Coronary artery (tissue), 2 donors: ENCODE measurements around the gene MRPS6.
A peak's percentile ranks its signal among the peaks of the same experiment; 100 is the strongest.

Experiments used
- DNase-seq: peaks from one replicate; pipeline ENCODE4 v3.0.0-alpha.2; 2017; ENCODE audit warnings: low spot score
- H3K27ac ChIP-seq, 2 donors: fragments of 200-600 bp; sonication (generic); one replicate each; pipeline ENCODE4 v1.5.1; 2016 to 2019
- H3K4me3 ChIP-seq: fragments of 200-600 bp; sonication (generic); 2 replicates; pipeline ENCODE4 v1.5.1; 2016; ENCODE audit warnings: mild to moderate bottlenecking, moderate library complexity
- TF ChIP-seq, protein P1 (sequence below): fragments of 200-600 bp; sonication (generic); IDR thresholded peaks from one replicate; pipeline ENCODE4 v1.5.1; 2019; ENCODE audit warnings: antibody characterized with exemption

Gene MRPS6

DNA sequence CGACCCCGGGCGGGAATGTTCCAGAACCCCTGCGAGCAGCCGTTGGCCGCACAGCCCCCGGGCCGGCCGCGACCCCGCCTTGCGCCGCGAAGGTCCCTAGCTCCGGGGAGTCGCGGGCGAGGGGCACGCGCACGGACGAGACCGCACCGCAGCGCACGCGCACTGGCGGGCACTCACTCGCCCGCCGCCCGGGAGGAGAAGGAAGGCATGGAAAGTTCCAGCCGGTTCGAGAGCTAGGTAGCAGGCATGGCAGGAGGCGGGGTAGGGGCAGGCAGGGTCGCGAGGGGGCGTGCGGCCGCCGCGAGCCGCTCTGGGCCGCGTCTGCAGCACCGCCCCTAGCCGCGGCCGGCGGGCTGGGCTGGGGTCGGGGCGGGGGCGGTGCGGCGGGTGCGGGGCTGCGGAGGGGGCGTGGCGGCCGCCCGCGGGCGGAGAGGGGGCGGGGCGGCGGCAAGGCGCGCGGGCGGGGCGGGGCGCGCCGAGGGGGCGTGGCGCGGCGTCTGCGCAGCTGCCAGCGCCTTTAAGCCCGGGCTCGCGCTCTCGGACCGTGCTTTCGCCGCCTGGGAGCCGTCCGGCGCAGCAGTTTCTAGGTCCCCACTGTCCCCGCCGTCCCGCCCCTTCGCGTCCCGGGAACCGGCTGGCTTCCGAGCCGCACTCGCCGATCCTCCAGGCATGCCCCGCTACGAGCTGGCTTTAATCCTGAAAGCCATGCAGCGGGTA, at the start of gene MRPS6, which contains the start of gene SLC5A3:
Gene MRPS6, plus strand, starts transcription at position 547 of the 717 bp plus-strand sequence. Its CDS starts 123 bp downstream, at position 670.
Gene SLC5A3, plus strand, starts transcription at position 547 of the 717 bp plus-strand sequence. CDS start 21,621 bp downstream, outside the sequence.
- H3K27ac ChIP-seq = peak within 1 kb of the TSS; percentile 84 to 92
- DNase-seq = peak; percentile 85
- peak within 1 kb of the TSS; percentile 89 for H3K4me3 ChIP-seq
- TF ChIP-seq, protein P1, sequence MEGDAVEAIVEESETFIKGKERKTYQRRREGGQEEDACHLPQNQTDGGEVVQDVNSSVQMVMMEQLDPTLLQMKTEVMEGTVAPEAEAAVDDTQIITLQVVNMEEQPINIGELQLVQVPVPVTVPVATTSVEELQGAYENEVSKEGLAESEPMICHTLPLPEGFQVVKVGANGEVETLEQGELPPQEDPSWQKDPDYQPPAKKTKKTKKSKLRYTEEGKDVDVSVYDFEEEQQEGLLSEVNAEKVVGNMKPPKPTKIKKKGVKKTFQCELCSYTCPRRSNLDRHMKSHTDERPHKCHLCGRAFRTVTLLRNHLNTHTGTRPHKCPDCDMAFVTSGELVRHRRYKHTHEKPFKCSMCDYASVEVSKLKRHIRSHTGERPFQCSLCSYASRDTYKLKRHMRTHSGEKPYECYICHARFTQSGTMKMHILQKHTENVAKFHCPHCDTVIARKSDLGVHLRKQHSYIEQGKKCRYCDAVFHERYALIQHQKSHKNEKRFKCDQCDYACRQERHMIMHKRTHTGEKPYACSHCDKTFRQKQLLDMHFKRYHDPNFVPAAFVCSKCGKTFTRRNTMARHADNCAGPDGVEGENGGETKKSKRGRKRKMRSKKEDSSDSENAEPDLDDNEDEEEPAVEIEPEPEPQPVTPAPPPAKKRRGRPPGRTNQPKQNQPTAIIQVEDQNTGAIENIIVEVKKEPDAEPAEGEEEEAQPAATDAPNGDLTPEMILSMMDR = no peak

- Histone ChIP-seq H3K27ac (no peak overlapping the region), H3K4me3 (no peak overlapping the region)
- TF ChIP-seq, protein P1 = no peak
- DNase-seq = no peak
Measured at GRCh38 chr21:34023691-34024373, 49.5 kb upstream of the MRPS6 start.

DNA sequence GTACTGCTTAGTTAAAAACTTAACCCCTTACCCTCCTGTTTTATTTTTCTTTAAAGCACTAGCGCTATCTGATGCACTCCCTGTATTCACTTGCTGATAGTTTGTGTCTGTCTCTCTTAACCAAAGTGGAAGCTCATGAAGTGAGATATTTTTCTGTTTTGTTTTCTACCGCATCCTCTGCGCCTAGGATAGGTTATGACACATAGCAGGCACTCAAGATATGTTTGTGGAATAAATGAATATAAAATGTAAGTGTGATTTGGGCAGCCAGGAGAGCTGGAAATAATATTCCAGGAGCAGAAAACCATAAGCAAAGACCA, 49.0 kb upstream of the MRPS6 start:
- no peak overlapping the region for H3K27ac ChIP-seq
- no peak for DNase-seq
- TF ChIP-seq, protein P1 = no peak
- no peak overlapping the region for H3K4me3 ChIP-seq

DNA sequence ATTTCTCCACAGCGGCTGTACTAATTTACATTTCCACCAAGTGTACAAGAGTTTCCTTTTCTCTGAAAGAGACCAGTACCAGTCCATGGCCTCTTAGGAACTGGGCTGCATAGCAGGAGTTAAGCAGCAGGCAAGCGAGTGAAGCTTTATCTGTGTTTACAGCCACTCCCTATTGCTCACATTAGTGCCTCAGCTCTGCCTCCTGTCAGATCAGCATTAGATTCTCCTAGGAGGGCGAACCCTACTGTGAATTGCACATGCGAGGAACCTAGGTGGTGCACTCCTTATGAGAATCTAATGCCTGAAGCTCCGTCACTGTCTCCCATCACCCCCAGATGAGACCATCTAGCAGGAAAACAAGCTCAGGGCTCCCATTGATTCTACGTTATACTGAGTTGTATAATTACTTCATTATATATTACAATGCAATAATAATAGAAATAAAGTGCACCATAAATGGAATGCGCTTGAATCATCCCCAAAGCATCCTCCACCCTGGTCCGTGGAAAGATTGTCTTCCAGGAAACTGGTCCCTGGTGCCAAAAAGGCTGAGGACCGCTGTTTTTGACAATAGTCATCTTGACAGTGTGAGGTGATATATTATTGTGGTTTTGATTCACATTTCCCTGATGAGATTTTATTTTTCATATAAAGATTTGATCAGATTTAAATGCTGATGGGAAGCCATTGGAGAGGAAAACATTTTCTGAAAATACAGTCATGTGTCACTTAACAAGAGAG, 45.5 kb upstream of the MRPS6 start:
- DNase-seq = no peak
- TF ChIP-seq, protein P1 = no peak
- Histone ChIP-seq H3K27ac (no peak overlapping the region), H3K4me3 (no peak overlapping the region)

GRCh38 chr21:34029743-34030528, 43.4 kb upstream of the MRPS6 start:
- no peak for DNase-seq
- TF ChIP-seq, protein P1 = no peak
- H3K4me3 ChIP-seq = peak overlapping the region; percentile 15
- H3K27ac ChIP-seq = no peak overlapping the region

- DNase-seq = no peak
- Histone ChIP-seq H3K4me3 (no peak overlapping the region), H3K27ac (no peak overlapping the region)
- TF ChIP-seq, protein P1 = no peak
Measured at GRCh38 chr21:34031835-34032370, 41.5 kb upstream of the MRPS6 start.
